Duodenal mucosa (tissue), 2 donors: ENCODE data around the gene NFS1.

Source experiments
- H3K27ac ChIP-seq: one replicate; pipeline ENCODE4 v1.7.0; 2013; ENCODE audit warnings: low read depth, low read length
- H3K27me3 ChIP-seq, 2 donors: one replicate each; pipeline ENCODE4 v1.7.0; 2013; ENCODE audit warnings: low read length in 2 of 2, control low read depth in 1 of 2; ENCODE audit not compliant: insufficient read depth in 2 of 2, control insufficient read depth in 1 of 2
- H3K36me3 ChIP-seq, 2 donors: one replicate each; pipeline ENCODE4 v1.7.0; 2013; ENCODE audit warnings: low read length in 2 of 2, control low read depth in 1 of 2; ENCODE audit not compliant: insufficient read depth in 2 of 2, control insufficient read depth in 1 of 2
- H3K4me1 ChIP-seq, 2 donors: one replicate each; pipeline ENCODE4 v1.7.0; 2013; ENCODE audit warnings: low read length in 2 of 2, control low read depth in 1 of 2; ENCODE audit not compliant: insufficient read depth in 2 of 2, control insufficient read depth in 1 of 2
- H3K4me3 ChIP-seq, 2 donors: one replicate each; pipeline ENCODE4 v1.7.0; 2013; ENCODE audit warnings: low read length in 2 of 2, low read depth in 1 of 2
- H3K9ac ChIP-seq, 2 donors: one replicate each; pipeline ENCODE4 v1.7.0; 2013; ENCODE audit warnings: low read length in 2 of 2, low read depth in 1 of 2
- H3K9me3 ChIP-seq, 2 donors: one replicate each; pipeline ENCODE4 v1.7.0; 2013; ENCODE audit warnings: low read length in 2 of 2, control low read depth in 1 of 2; ENCODE audit not compliant: control insufficient read depth in 1 of 2

Gene NFS1

DNA sequence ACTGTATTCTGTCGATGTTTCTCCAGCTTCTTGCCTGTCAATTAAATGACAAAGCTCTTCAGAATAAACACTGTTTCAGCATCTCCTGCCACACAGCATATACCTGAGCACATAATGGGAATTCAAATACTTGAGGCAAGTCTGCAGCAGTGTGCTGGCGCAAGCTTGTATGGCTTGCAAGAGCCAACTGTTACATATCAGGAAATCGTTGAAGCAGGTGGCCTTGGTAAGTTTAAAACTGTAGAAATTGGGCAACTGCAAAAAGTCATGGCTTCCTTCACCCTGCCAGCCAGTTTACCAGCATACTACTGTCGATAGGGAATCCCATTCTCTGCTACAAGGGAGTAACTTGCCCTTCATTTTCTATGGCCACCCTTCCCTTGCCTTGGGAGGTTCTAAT, 57.4 kb downstream of the NFS1 start:
- Histone ChIP-seq H3K36me3 (no peaks in the 10 kb centered on the region), H3K9ac (no peak overlapping the region), H3K4me3 (no peak overlapping the region), H3K9me3 (no peaks in the 10 kb centered on the region), H3K27me3 (no peaks in the 10 kb centered on the region), H3K4me1 (no peaks in the 10 kb centered on the region), H3K27ac (no peak overlapping the region)

DNA sequence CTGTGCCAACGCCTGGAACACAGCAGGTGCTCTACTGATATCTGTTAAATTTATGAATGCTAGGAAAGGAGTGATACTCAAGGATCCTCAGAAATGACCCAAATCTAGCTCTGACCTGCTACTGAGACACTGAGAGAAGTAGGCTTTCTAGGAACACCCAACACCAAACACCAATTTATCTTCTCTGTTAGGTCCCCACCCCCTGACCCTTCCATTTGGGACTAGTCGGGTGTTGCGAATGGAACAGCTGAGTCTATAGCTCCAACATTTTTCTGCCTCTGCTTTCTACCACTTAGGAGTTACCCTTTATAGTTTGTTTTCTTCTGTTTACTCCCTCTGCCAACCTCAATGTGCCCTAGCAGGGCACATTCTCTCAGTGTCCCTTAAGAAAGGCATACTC, 58.4 kb downstream of the NFS1 start:
- H3K36me3 ChIP-seq, result no peaks in the 10 kb centered on the region
- H3K9me3 ChIP-seq, result no peaks in the 10 kb centered on the region
- H3K27me3 ChIP-seq, result no peaks in the 10 kb centered on the region
- no peak overlapping the region for H3K27ac ChIP-seq
- no peak overlapping the region for H3K4me3 ChIP-seq
- H3K9ac ChIP-seq, result no peak overlapping the region
- H3K4me1 ChIP-seq, result no peaks in the 10 kb centered on the region

DNA sequence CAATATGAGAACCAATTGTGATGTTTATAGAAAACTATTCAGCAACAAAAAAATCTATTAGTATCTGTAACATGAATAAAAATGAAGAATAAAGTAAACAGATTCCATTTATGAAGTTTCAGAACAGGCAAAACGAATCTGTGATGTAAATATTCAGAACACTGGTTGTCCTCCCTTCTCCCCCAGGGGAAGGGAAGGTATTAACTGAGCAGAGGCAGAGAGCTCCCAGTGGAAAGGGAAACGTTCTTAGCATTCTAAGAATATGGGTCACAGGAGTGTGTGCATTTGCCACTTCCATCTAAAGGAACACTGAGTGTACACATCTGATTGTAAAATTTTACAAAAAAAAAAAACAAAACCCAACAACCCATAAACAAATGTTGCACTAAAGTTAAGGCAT, 60.4 kb downstream of the NFS1 start:
- Histone ChIP-seq H3K4me1 (no peaks in the 10 kb centered on the region), H3K9ac (no peak overlapping the region), H3K9me3 (no peaks in the 10 kb centered on the region), H3K27ac (no peak overlapping the region), H3K36me3 (no peaks in the 10 kb centered on the region), H3K4me3 (no peak overlapping the region), H3K27me3 (no peaks in the 10 kb centered on the region)

DNA sequence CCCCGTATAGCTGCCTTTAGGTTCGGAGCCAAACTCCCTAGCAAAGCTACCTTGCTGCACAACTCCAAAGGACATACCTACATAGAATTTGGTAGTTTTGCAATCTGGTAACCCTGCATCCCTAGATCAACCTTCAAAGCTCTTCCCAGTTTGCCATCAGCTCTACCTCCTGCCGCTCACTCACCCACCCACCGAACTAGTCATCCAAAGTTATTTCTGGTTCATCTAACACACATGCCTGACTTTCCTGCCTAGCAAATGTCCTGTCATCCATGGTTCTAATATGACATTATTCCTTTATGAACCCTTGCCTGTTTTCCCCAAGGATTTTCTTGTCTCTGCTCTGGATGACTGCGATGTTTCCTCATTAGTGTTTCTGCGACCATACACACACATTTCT, 61.9 kb downstream of the NFS1 start:
- Histone ChIP-seq H3K27me3 (no peaks in the 10 kb centered on the region), H3K9me3 (no peaks in the 10 kb centered on the region), H3K9ac (no peak overlapping the region), H3K27ac (no peak overlapping the region), H3K4me1 (no peaks in the 10 kb centered on the region), H3K4me3 (no peak overlapping the region), H3K36me3 (peaks cover 0 to 5% of the 10 kb centered on the region in 2 donors)

DNA sequence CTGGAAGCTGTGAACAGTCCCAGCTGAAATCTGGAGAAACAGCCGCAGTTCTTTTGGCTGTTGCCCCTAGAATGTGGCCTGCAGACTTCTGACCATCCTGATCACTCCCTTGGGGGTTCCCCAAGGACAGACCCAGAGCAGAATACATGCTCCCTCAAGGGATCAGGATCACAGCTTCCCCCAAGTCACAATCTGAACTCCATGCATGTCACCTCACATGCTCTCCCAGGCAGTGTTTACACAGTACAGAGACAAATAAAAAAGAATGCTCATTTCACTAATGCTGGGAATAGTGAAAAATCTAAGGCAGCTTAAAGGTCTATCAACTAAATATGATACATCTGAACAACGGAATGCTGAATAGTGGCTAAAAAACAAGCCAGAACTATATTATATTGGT, 63.1 kb downstream of the NFS1 start:
- no peak overlapping the region for H3K4me3 ChIP-seq
- peaks cover 5 to 17% of the 10 kb centered on the region in 2 donors for H3K36me3 ChIP-seq
- H3K27ac ChIP-seq, result no peak overlapping the region
- no peaks in the 10 kb centered on the region for H3K27me3 ChIP-seq
- H3K9me3 ChIP-seq, result no peaks in the 10 kb centered on the region
- no peaks in the 10 kb centered on the region for H3K4me1 ChIP-seq
- H3K9ac ChIP-seq, result no peak overlapping the region

DNA sequence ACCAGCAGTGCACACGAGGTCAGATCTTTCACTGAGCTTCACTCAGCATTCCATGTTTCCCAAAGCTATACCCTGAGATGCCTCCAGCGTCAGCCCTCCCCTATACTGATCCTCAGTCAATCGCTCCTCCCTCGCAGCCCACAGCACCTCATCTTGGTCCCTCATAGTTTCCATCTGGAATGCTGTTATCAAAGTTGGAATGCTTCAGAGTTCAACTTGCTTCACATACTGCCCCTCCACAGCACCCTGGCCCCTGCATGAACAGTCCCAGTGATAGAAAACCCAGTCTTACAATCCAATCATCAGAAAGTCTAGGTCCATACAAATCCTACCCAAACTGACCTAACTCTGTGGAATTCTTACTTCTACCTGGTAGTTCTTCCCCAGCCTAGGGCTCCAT, 63.5 kb downstream of the NFS1 start:
- no peak overlapping the region for H3K27ac ChIP-seq
- H3K27me3 ChIP-seq, result no peaks in the 10 kb centered on the region
- H3K4me1 ChIP-seq, result no peaks in the 10 kb centered on the region
- no peak overlapping the region for H3K4me3 ChIP-seq
- H3K36me3 ChIP-seq, result peaks cover 10 to 21% of the 10 kb centered on the region in 2 donors
- H3K9me3 ChIP-seq, result no peaks in the 10 kb centered on the region
- no peak overlapping the region for H3K9ac ChIP-seq

DNA sequence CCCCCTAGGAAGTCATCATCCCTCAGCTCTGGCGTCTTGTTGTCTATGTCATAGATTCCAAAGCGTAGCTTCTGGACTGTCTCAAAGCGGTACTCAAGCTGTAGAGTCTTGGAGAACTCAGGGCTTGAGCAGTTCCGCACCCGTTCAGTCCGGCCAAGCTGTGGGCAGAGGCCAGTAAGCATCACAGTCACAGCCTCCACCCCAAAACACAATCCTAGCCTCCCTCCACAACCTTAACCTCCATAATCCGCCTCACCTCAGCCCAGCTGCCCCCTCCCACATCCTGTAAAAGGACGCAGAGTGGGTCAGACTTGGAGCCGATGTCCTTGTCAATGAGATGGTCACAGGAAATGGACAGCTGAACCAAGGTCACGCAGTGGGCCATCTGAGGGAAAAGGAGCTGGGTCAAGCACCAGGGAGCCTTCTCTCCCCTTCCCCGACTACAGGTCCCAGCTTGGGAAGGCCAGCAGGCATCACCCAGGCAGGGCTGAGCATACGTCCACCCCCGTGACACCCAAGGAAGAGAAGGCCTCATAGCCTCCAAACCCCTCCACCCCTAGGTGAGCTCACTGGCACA, 66.5 kb downstream of the NFS1 start:
- peaks cover 22 to 40% of the 10 kb centered on the region in 2 donors for H3K36me3 ChIP-seq
- no peaks in the 10 kb centered on the region for H3K27me3 ChIP-seq
- H3K4me1 ChIP-seq, result no peaks in the 10 kb centered on the region
- H3K9me3 ChIP-seq, result no peaks in the 10 kb centered on the region
- H3K9ac ChIP-seq, result no peak overlapping the region
- H3K27ac ChIP-seq, result no peak overlapping the region
- H3K4me3 ChIP-seq, result no peak overlapping the region

DNA sequence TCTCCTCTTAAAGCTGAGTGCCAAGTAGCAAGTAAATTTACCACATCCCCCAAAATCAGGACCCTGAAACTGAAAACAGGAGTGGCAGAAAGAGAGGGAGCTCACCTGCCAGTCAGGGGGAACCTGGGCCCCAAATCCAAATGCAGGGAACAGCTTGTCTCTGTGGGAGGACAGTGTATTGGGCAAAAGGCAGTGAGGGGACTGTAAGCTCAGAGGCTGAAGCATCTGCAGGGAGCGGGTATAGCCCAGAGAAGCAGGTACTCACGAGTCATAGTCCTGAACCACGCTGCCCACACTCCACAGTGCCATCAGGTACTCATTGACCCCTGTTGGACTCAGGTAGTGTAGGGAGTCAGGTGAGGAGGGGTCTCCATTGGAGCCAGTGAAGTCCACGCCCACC, 68.5 kb downstream of the NFS1 start:
- Histone ChIP-seq H3K9me3 (no peaks in the 10 kb centered on the region), H3K4me3 (no peak overlapping the region), H3K36me3 (peaks cover 33 to 57% of the 10 kb centered on the region in 2 donors), H3K27ac (no peak overlapping the region), H3K9ac (no peak overlapping the region), H3K4me1 (no peaks in the 10 kb centered on the region), H3K27me3 (no peaks in the 10 kb centered on the region)

DNA sequence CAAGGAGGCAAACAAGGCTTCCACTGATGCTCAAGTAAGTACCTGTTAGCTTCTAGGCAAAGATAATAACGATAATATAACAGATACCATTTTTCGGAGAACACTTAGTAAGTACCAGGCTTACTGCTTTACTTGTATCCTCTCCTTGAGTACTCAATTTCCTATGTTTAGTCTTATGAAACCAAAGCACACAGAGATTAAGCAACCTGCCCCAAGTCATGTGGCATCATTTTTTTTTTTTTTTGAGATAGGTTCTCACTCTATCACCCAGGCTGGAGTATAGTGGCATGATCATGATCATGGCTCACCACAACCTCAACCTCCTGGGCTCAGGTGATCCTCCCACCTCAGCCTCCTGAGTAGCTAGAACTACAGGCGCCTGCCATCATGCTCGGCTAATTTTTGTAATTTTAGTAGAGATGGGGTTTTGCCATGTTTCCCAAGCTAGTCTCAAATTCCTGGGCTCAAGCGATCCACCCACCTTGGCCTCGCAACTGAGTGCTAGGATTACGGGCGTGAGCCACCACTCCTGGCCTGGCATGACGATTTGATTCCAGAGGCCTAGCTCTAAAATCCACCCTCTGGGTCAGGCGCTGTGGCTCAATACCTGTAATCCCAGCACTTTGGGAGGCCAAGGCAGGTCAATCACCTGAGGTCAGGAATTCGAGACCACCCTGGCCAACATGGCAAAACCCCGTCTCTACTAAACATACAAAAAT, 69.6 kb downstream of the NFS1 start:
- Histone ChIP-seq H3K4me1 (no peaks in the 10 kb centered on the region), H3K4me3 (no peak overlapping the region), H3K27ac (no peak overlapping the region), H3K36me3 (peaks cover 35 to 60% of the 10 kb centered on the region in 2 donors), H3K27me3 (no peaks in the 10 kb centered on the region), H3K9ac (no peak overlapping the region), H3K9me3 (no peaks in the 10 kb centered on the region)

DNA sequence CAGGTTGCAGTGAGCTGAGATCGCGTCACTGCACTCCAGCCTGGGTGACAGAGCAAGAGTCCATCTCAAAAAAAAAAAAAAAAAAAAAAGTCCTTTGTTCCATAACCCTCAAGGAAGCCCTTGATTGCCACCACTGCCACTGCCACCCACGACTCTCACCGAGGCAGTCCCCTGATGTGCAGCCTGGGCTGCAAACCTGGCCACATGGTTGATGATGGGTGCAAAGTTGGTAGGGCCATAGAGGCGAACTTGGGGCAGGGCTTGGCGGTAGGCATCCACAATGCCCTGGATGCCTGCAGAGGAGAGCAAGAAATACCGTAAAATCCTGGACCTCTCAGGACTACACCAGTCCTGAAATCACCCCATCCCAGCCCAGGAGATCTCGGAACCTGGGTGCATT, 72.0 kb downstream of the NFS1 start:
- Histone ChIP-seq H3K36me3 (peaks cover 35 to 53% of the 10 kb centered on the region in 2 donors), H3K9ac (no peak overlapping the region), H3K27ac (no peak overlapping the region)

More for the DNA sequence above, 72.0 kb downstream of the NFS1 start:
- H3K27me3 ChIP-seq, result no peaks in the 10 kb centered on the region
- H3K4me3 ChIP-seq, result no peak overlapping the region
- no peaks in the 10 kb centered on the region for H3K9me3 ChIP-seq
- no peaks in the 10 kb centered on the region for H3K4me1 ChIP-seq
